ENCODE results near the gene ANKRD10.

ANKRD10 gene

DNA sequence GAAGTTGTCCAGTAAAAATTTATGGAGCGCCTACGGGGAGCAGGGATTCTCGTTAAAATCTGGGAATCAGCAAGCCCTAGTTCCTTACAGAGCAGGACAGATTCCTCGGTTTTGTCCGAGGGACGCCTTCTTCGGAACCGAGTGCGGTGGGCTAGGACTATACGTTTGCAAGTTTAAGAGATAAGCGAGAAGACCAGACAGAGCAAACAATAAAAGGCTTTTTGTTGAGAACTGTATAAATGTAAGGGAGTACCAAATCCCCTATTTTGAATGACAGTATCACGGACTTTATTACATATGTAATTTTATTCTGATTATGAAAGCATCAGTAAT, 971 bp upstream of the ANKRD10 start:
- H3F3A ChIP-seq (ENCODE audit: control insufficient read depth, insufficient read depth) = peaks cover 6% of the 10 kb centered on the region; the same call in 1 of the 2 replicates
- H4K20me1 ChIP-seq (ENCODE audit: control insufficient read depth, insufficient read depth, low read depth, low read length) = peaks cover 23% of the 10 kb centered on the region
- peak overlapping the region; percentile 82 for H3K27ac ChIP-seq (ENCODE audit: low read depth, low read length)
- H3K4me2 ChIP-seq (ENCODE audit: low read length) = peak overlapping the region; percentile 77
- peaks cover 47% of the 10 kb centered on the region for H3K79me2 ChIP-seq (ENCODE audit: control insufficient read depth, low read length)
- H3K4me3 ChIP-seq (ENCODE audit: low read length) = peak overlapping the region; percentile 94
- peaks cover 32% of the 10 kb centered on the region for H3K36me3 ChIP-seq (ENCODE audit: control insufficient read depth, low read length)
- H3K9me3 ChIP-seq (ENCODE audit: control insufficient read depth, insufficient read depth, low read length) = no peaks in the 10 kb centered on the region
- H3K9me2 ChIP-seq (replicated peaks; ENCODE audit: control insufficient read depth, low read length) = no peaks in the 10 kb centered on the region
- peaks cover 34% of the 10 kb centered on the region for H3K4me1 ChIP-seq (ENCODE audit: control insufficient read depth, low read length)
- H3K27me3 ChIP-seq (ENCODE audit: control insufficient read depth, low read length) = peaks cover 5% of the 10 kb centered on the region; the same call in 1 of the 2 replicates
- TF ChIP-seq CTCF (IDR thresholded peaks at IDR 0.05; ENCODE audit: low read depth, low read length, poor library complexity, severe bottlenecking) (no peak), EZH2phosphoT487 (IDR thresholded peaks at IDR 0.05; ENCODE audit: borderline replicate concordance, low read length) (no peak)

DNA sequence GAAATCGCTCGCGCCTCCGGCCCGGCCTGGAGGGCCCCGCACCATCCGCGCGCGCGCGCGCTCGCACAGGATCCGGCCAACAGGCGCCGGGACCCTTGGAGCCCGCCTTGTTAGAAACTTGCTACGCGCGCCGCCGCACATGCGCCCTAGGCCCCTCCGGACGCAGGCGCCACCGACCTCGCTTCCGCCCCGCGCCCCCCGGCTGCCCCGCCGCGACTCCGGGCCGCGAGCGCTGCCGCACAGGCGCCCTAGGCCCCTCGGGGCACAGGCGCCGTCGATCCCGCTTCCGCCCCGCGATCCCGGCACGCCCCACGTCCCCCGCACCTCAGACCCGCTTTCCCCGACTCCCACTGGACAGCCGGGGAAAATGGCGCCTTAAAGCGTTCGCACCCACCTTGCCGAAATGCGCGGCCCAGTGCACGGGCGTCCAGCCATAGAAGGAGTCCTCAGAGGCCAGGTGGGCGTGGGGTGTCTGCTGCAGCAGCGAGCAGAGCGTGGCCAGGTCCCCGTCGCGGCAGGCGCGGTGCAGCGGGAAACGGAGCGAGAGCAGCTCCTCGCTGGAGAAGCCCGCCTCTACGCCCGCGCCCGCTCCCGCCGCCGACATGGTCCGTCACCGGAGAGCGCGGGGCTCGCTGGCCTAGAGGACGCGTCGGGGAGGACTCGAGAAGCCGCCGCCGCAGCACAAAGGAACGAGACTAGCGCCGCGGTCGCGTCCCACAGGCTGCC, 375 bp downstream of the ANKRD10 start:
- peaks cover 6% of the 10 kb centered on the region; the same call in 1 of the 2 replicates for H3F3A ChIP-seq (ENCODE audit: control insufficient read depth, insufficient read depth)
- peaks cover 60% of the 10 kb centered on the region for H3K79me2 ChIP-seq (ENCODE audit: control insufficient read depth, low read length)

GRCh38 chr13:110914081-110914330, 863 bp downstream of the ANKRD10 start:
- Histone ChIP-seq H3K9me2 (replicated peaks; ENCODE audit: control insufficient read depth, low read length) (no peaks in the 10 kb centered on the region), H3K27ac (ENCODE audit: low read depth, low read length) (peak overlapping the region; percentile 82), H3K79me2 (ENCODE audit: control insufficient read depth, low read length) (peaks cover 65% of the 10 kb centered on the region), H3K36me3 (ENCODE audit: control insufficient read depth, low read length) (peaks cover 50% of the 10 kb centered on the region), H4K20me1 (ENCODE audit: control insufficient read depth, insufficient read depth, low read depth, low read length) (peaks cover 26% of the 10 kb centered on the region), H3K4me3 (ENCODE audit: low read length) (peak overlapping the region; percentile 94), H3F3A (ENCODE audit: control insufficient read depth, insufficient read depth) (peaks cover 6% of the 10 kb centered on the region; the same call in 1 of the 2 replicates), H3K9me3 (ENCODE audit: control insufficient read depth, insufficient read depth, low read length) (no peaks in the 10 kb centered on the region), H3K4me2 (ENCODE audit: low read length) (peak overlapping the region; percentile 77), H3K27me3 (ENCODE audit: control insufficient read depth, low read length) (no peaks in the 10 kb centered on the region), H3K4me1 (ENCODE audit: control insufficient read depth, low read length) (peaks cover 30% of the 10 kb centered on the region)
- TF ChIP-seq CTCF (IDR thresholded peaks at IDR 0.05; ENCODE audit: low read depth, low read length, poor library complexity, severe bottlenecking) (no peak), EZH2phosphoT487 (IDR thresholded peaks at IDR 0.05; ENCODE audit: borderline replicate concordance, low read length) (no peak)

More for the DNA sequence above, 375 bp downstream of the ANKRD10 start:
- Histone ChIP-seq H3K4me3 (ENCODE audit: low read length) (peak overlapping the region; percentile 94), H3K4me2 (ENCODE audit: low read length) (peak overlapping the region; percentile 77), H3K4me1 (ENCODE audit: control insufficient read depth, low read length) (peaks cover 30% of the 10 kb centered on the region), H3K27me3 (ENCODE audit: control insufficient read depth, low read length) (no peaks in the 10 kb centered on the region), H3K9me2 (replicated peaks; ENCODE audit: control insufficient read depth, low read length) (no peaks in the 10 kb centered on the region), H3K27ac (ENCODE audit: low read depth, low read length) (peak overlapping the region; percentile 82), H4K20me1 (ENCODE audit: control insufficient read depth, insufficient read depth, low read depth, low read length) (peaks cover 26% of the 10 kb centered on the region), H3K36me3 (ENCODE audit: control insufficient read depth, low read length) (peaks cover 45% of the 10 kb centered on the region), H3K9me3 (ENCODE audit: control insufficient read depth, insufficient read depth, low read length) (no peaks in the 10 kb centered on the region)
- no peak for TF ChIP-seq CTCF (IDR thresholded peaks at IDR 0.05; ENCODE audit: low read depth, low read length, poor library complexity, severe bottlenecking)
- no peak for TF ChIP-seq EZH2phosphoT487 (IDR thresholded peaks at IDR 0.05; ENCODE audit: borderline replicate concordance, low read length)
